Measurements from ENCODE around the gene PRKCZ. TPM values are rescaled to one million over a fixed set of nuclear protein-coding genes. Genes with fewer than 3 reads are reported as not detected.
A peak's percentile ranks its signal among the peaks of the same experiment; 100 is the strongest.

PRKCZ gene
- total RNA-seq, 1 donor from 2014 or later = 32.6 TPM

- Histone ChIP-seq H4K20me1 (ENCODE audit: insufficient read depth, low read length) (no peaks in the 10 kb centered on the region), H3K4me3 (ENCODE audit: insufficient read depth, low read depth, low read length) (no peak overlapping the region), H3K79me2 (ENCODE audit: insufficient read depth, low read length) (no peaks in the 10 kb centered on the region), H2AFZ (ENCODE audit: low read depth, low read length) (no peak overlapping the region), H3K9me3 (ENCODE audit: insufficient read depth, low read depth, low read length) (no peaks in the 10 kb centered on the region), H3K4me2 (ENCODE audit: low read length) (peak overlapping the region; percentile 72), H3K27me3 (ENCODE audit: insufficient read depth, low read length) (no peaks in the 10 kb centered on the region), H3K36me3 (ENCODE audit: insufficient read depth, low read length) (no peaks in the 10 kb centered on the region), H3K9ac (ENCODE audit: low read length) (no peak overlapping the region), H3K4me1 (ENCODE audit: insufficient read depth, low read length) (peaks cover 17% of the 10 kb centered on the region), H3K27ac (ENCODE audit: low read depth, low read length) (peak overlapping the region; percentile 34)
- FAIRE-seq (no peak), DNase-seq (ENCODE audit: low read depth) (no peak)
- no peak overlapping the region for H3K4me3 Mint-ChIP-seq (ENCODE audit: unreplicated experiment)
- no peaks in the 10 kb centered on the region for H3K27me3 Mint-ChIP-seq (ENCODE audit: low read depth, unreplicated experiment)
- no peak overlapping the region for H3K27ac Mint-ChIP-seq (ENCODE audit: unreplicated experiment)
- no peak for TF ChIP-seq CTCF (IDR thresholded peaks at IDR 0.05; ENCODE audit: insufficient read depth, low read depth, low read length)
- TF ChIP-seq EZH2 (IDR thresholded peaks at IDR 0.05; ENCODE audit: insufficient read depth, low read length) = no peak
- no peaks in the 10 kb centered on the region for H3K9me3 Mint-ChIP-seq (ENCODE audit: unreplicated experiment)
- peaks cover 10% of the 10 kb centered on the region for H3K4me1 Mint-ChIP-seq (ENCODE audit: low read depth, unreplicated experiment)
- peaks cover 2% of the 10 kb centered on the region for H3K36me3 Mint-ChIP-seq (ENCODE audit: low read depth, unreplicated experiment)
Measured at GRCh38 chr1:2087766-2088165, 37.6 kb downstream of the PRKCZ start.

- Histone ChIP-seq H3K27me3 (ENCODE audit: insufficient read depth, low read length) (no peaks in the 10 kb centered on the region), H3K4me1 (ENCODE audit: insufficient read depth, low read length) (peaks cover 17% of the 10 kb centered on the region), H3K9ac (ENCODE audit: low read length) (no peak overlapping the region), H3K4me2 (ENCODE audit: low read length) (peak overlapping the region; percentile 72), H4K20me1 (ENCODE audit: insufficient read depth, low read length) (no peaks in the 10 kb centered on the region), H3K79me2 (ENCODE audit: insufficient read depth, low read length) (no peaks in the 10 kb centered on the region), H3K27ac (ENCODE audit: low read depth, low read length) (peak overlapping the region; percentile 34), H3K4me3 (ENCODE audit: insufficient read depth, low read depth, low read length) (no peak overlapping the region), H3K36me3 (ENCODE audit: insufficient read depth, low read length) (no peaks in the 10 kb centered on the region), H3K9me3 (ENCODE audit: insufficient read depth, low read depth, low read length) (no peaks in the 10 kb centered on the region), H2AFZ (ENCODE audit: low read depth, low read length) (no peak overlapping the region)
- Mint-ChIP-seq H3K4me1 (ENCODE audit: low read depth, unreplicated experiment) (peaks cover 10% of the 10 kb centered on the region), H3K27me3 (ENCODE audit: low read depth, unreplicated experiment) (no peaks in the 10 kb centered on the region), H3K36me3 (ENCODE audit: low read depth, unreplicated experiment) (peaks cover 1% of the 10 kb centered on the region), H3K27ac (ENCODE audit: unreplicated experiment) (peak overlapping the region; percentile 62), H3K4me3 (ENCODE audit: unreplicated experiment) (no peak overlapping the region), H3K9me3 (ENCODE audit: unreplicated experiment) (no peaks in the 10 kb centered on the region)
- TF ChIP-seq CTCF (IDR thresholded peaks at IDR 0.05; ENCODE audit: insufficient read depth, low read depth, low read length) (no peak), EZH2 (IDR thresholded peaks at IDR 0.05; ENCODE audit: insufficient read depth, low read length) (no peak)
- FAIRE-seq (no peak), DNase-seq (ENCODE audit: low read depth) (peak; percentile 65)
Measured at GRCh38 chr1:2088458-2088857, 38.2 kb downstream of the PRKCZ start.

GRCh38 chr1:2089051-2089450 lies 38.8 kb downstream of the PRKCZ start:
- Histone ChIP-seq H3K4me2 (ENCODE audit: low read length) (no peak overlapping the region), H2AFZ (ENCODE audit: low read depth, low read length) (no peak overlapping the region), H3K36me3 (ENCODE audit: insufficient read depth, low read length) (no peaks in the 10 kb centered on the region), H3K27ac (ENCODE audit: low read depth, low read length) (no peak overlapping the region), H3K9ac (ENCODE audit: low read length) (no peak overlapping the region), H3K4me3 (ENCODE audit: insufficient read depth, low read depth, low read length) (no peak overlapping the region), H3K4me1 (ENCODE audit: insufficient read depth, low read length) (peaks cover 17% of the 10 kb centered on the region), H3K27me3 (ENCODE audit: insufficient read depth, low read length) (no peaks in the 10 kb centered on the region), H3K79me2 (ENCODE audit: insufficient read depth, low read length) (no peaks in the 10 kb centered on the region), H4K20me1 (ENCODE audit: insufficient read depth, low read length) (no peaks in the 10 kb centered on the region), H3K9me3 (ENCODE audit: insufficient read depth, low read depth, low read length) (no peaks in the 10 kb centered on the region)
- H3K27me3 Mint-ChIP-seq (ENCODE audit: low read depth, unreplicated experiment) = no peaks in the 10 kb centered on the region
- no peak overlapping the region for H3K4me3 Mint-ChIP-seq (ENCODE audit: unreplicated experiment)
- no peak for FAIRE-seq
- peaks cover 10% of the 10 kb centered on the region for H3K4me1 Mint-ChIP-seq (ENCODE audit: low read depth, unreplicated experiment)
- H3K36me3 Mint-ChIP-seq (ENCODE audit: low read depth, unreplicated experiment) = no peaks in the 10 kb centered on the region
- no peaks in the 10 kb centered on the region for H3K9me3 Mint-ChIP-seq (ENCODE audit: unreplicated experiment)
- H3K27ac Mint-ChIP-seq (ENCODE audit: unreplicated experiment) = peak overlapping the region; percentile 62
- TF ChIP-seq EZH2 (IDR thresholded peaks at IDR 0.05; ENCODE audit: insufficient read depth, low read length) = no peak
- no peak for TF ChIP-seq CTCF (IDR thresholded peaks at IDR 0.05; ENCODE audit: insufficient read depth, low read depth, low read length)
- no peak for DNase-seq (ENCODE audit: low read depth)

All from astrocyte (in vitro differentiated cells and primary cell).